MCF 10A (cell line): ENCODE results near the gene CXXC1. TPM values are rescaled to one million over a fixed set of nuclear protein-coding genes. Genes with fewer than 3 reads are reported as not detected.

ENCODE experiments used
- BruUV-seq: library from RNA; stranded (reverse); fragments of 400-500 nt; replicated peaks from 2 replicates; lab custom pipeline; 2021; lab: Mats Ljungman, UMichigan
- CTCF ChIA-PET: fragments of 300-600 bp; sonication (Branson Sonifier 250); formaldehyde crosslinking; extraction: SDS; loops from one replicate; lab custom pipeline; 2021; ENCODE audit warnings: antibody characterized with exemption, inconsistent platforms; lab: Yijun Ruan, JAX
- POLR2A ChIA-PET: fragments of 300-600, 350-650 bp; sonication (Branson Sonifier 250); formaldehyde crosslinking; extraction: SDS; loops from one replicate; lab custom pipeline; 2020; ENCODE audit warnings: antibody characterized with exemption, inconsistent platforms; lab: Yijun Ruan, JAX
- DNase-seq: peaks from one replicate; pipeline ENCODE4 v3.0.0-alpha.2; 2018; ENCODE audit not compliant: unreplicated experiment
- H3K27ac Mint-ChIP-seq: one replicate; pipeline ENCODE4 v1.8.0; 2022; ENCODE audit warnings: mild to moderate bottlenecking, low read depth, mixed read lengths; ENCODE audit not compliant: unreplicated experiment
- H3K27me3 Mint-ChIP-seq: one replicate; pipeline ENCODE4 v1.8.0; 2022; ENCODE audit warnings: mixed read lengths; ENCODE audit not compliant: insufficient read depth, unreplicated experiment
- H3K36me3 Mint-ChIP-seq: one replicate; pipeline ENCODE4 v1.8.0; 2022; ENCODE audit warnings: mild to moderate bottlenecking, moderate library complexity, mixed read lengths; ENCODE audit not compliant: insufficient read depth, unreplicated experiment
- H3K4me1 Mint-ChIP-seq: one replicate; pipeline ENCODE4 v1.8.0; 2022; ENCODE audit warnings: mixed read lengths; ENCODE audit not compliant: insufficient read depth, unreplicated experiment
- H3K4me3 Mint-ChIP-seq: one replicate; pipeline ENCODE4 v1.8.0; 2022; ENCODE audit warnings: mild to moderate bottlenecking, moderate library complexity, mixed read lengths; ENCODE audit not compliant: unreplicated experiment
- H3K9me3 Mint-ChIP-seq: one replicate; pipeline ENCODE4 v1.8.0; 2022; ENCODE audit warnings: mixed read lengths; ENCODE audit not compliant: unreplicated experiment
- CTCF ChIP-seq: fragments of 200-600 bp; IDR thresholded peaks from one replicate; pipeline ENCODE4 v1.8.0; 2022; ENCODE audit warnings: antibody characterized with exemption, mild to moderate bottlenecking; ENCODE audit not compliant: unreplicated experiment
- intact Hi-C: fragments of 100-400 bp; cut with micrococcal nuclease; formaldehyde crosslinking; loops from 2 replicates; pipeline ENCODE4 v1.14.1; 2022
- total RNA-seq: library from RNA; stranded (reverse); gene quantifications from 2 replicates; pipeline ENCODE4 v1.2.3, GENCODE V29; 2022

Gene CXXC1
- total RNA-seq, 1 experiment from 2014 or later: 65.1 TPM

GRCh38 chr18:50281972-50282520 is 5.4 kb downstream of the CXXC1 start:
- POLR2A ChIA-PET: interaction anchor here (0.7 to 2.0 kb wide), 18 partner anchors 9 to 1998 kb away, joined by 3 to 30 read pairs (median 4); partner anchors contain the start of genes C18orf32 and SKA1
- H3K36me3 Mint-ChIP-seq: peaks cover 64% of the 10 kb centered on the region
- peaks cover 60% of the 10 kb centered on the region for H3K4me1 Mint-ChIP-seq

GRCh38 chr18:50281295-50281971 is 6.1 kb downstream of the CXXC1 start, which contains the start of gene MBD1:
Gene MBD1 (minus strand): TSS chr18:50281523. CDS start chr18:50279992, 1,531 bp downstream.
- ChIA-PET POLR2A (interaction anchor here (0.6 to 2.0 kb wide), 25 partner anchors 9 to 1998 kb away, joined by 3 to 30 read pairs (median 3); partner anchors contain the start of genes C18orf32, ELAC1, SKA1 and SMAD4), CTCF (interaction anchor here (0.6 to 2.2 kb wide), 6 partner anchors 9 to 1337 kb away, joined by 3 to 15 read pairs (median 4); no protein-coding TSS in a partner anchor)
- Mint-ChIP-seq H3K4me1 (peaks cover 54% of the 10 kb centered on the region), H3K27ac (peak within 1 kb of the TSS; percentile 97), H3K9me3 (no peaks in the 10 kb centered on the region), H3K27me3 (no peaks in the 10 kb centered on the region), H3K4me3 (peak within 1 kb of the TSS; percentile 96), H3K36me3 (peaks cover 65% of the 10 kb centered on the region)
- no TSS peak for BruUV-seq
- intact Hi-C loops: loop anchor here (2.0 kb wide), 1 partner anchor 63 kb away; no protein-coding TSS in a partner anchor
- TF ChIP-seq CTCF: no peak
- DNase-seq: peak; percentile 97

More at GRCh38 chr18:50281972-50282520, 5.4 kb downstream of the CXXC1 start:
- BruUV-seq: no TSS peak
- H3K9me3 Mint-ChIP-seq: no peaks in the 10 kb centered on the region
- intact Hi-C loops: loop anchor here (2.0 kb wide), 1 partner anchor 63 kb away; no protein-coding TSS in a partner anchor
- H3K27me3 Mint-ChIP-seq: no peaks in the 10 kb centered on the region
- no peak for TF ChIP-seq CTCF
- H3K4me3 Mint-ChIP-seq: peak overlapping the region; percentile 96
- CTCF ChIA-PET: interaction anchor here (0.6 to 2.2 kb wide), 6 partner anchors 8 to 1338 kb away, joined by 3 to 15 read pairs (median 4); no protein-coding TSS in a partner anchor
- no peak for DNase-seq
- H3K27ac Mint-ChIP-seq: peak overlapping the region; percentile 97

GRCh38 chr18:50280707-50281294 is 6.7 kb downstream of the CXXC1 start:
- no peak for TF ChIP-seq CTCF
- CTCF ChIA-PET: interaction anchor here (0.9 to 1.5 kb wide), 2 partner anchors 9 to 50 kb away, joined by 3 to 4 read pairs; no protein-coding TSS in a partner anchor
- Mint-ChIP-seq H3K4me3 (peak overlapping the region; percentile 96), H3K36me3 (peaks cover 65% of the 10 kb centered on the region), H3K27me3 (no peaks in the 10 kb centered on the region), H3K9me3 (no peaks in the 10 kb centered on the region), H3K4me1 (peaks cover 49% of the 10 kb centered on the region), H3K27ac (peak overlapping the region; percentile 97)
- intact Hi-C loops: loop anchor here (2.0 kb wide), 1 partner anchor 62 kb away; no protein-coding TSS in a partner anchor
- no TSS peak for BruUV-seq
- POLR2A ChIA-PET: interaction anchor here (0.6 to 2.0 kb wide), 22 partner anchors 10 to 820 kb away, joined by 3 to 30 read pairs (median 4); partner anchors contain the start of genes C18orf32, ELAC1, SKA1 and SMAD4
- no peak for DNase-seq
